CD14-positive monocyte (primary cell): ENCODE measurements around the gene TPGS1. TPM values are rescaled to one million over a fixed set of nuclear protein-coding genes. Genes with fewer than 3 reads are reported as not detected.

Experiments used
- DNase-seq, 3 donors: peaks; one replicate each; pipeline ENCODE4 v3.0.0-alpha.2; 2011 to 2022
- H2AFZ ChIP-seq: 2 replicates; pipeline ENCODE4 v1.6.0; 2012; ENCODE audit warnings: mild to moderate bottlenecking, low read depth, low read length, inconsistent platforms; ENCODE audit not compliant: insufficient read depth, poor library complexity, severe bottlenecking
- H3K27ac ChIP-seq, 2 donors: 1 replicate in 1 of 2; 2 replicates in 1 of 2; pipeline ENCODE4 v1.5.1; 2012 to 2013; ENCODE audit warnings: low read length in 2 of 2, control low read depth in 1 of 2, inconsistent platforms in 1 of 2, low read depth in 1 of 2, mild to moderate bottlenecking in 1 of 2
- H3K27me3 ChIP-seq, 2 donors: one replicate each; pipeline versions ENCODE4 v1.6.0 to v1.6.1; 2011 to 2013; ENCODE audit warnings: low read length in 2 of 2; ENCODE audit not compliant: control insufficient read depth in 2 of 2, insufficient read depth in 2 of 2
- H3K36me3 ChIP-seq, 2 donors: replicated peaks in 1 of 2; 1 replicate in 1 of 2; 2 replicates in 1 of 2; pipeline versions ENCODE4 v1.5.1 to v1.6.1; 2012 to 2013; ENCODE audit warnings: low read length in 2 of 2, control low read depth in 1 of 2, inconsistent platforms in 1 of 2, mild to moderate bottlenecking in 1 of 2; ENCODE audit not compliant: insufficient read depth in 2 of 2, control insufficient read depth in 1 of 2
- H3K4me1 ChIP-seq, 2 donors: 1 replicate in 1 of 2; 2 replicates in 1 of 2; pipeline versions ENCODE4 v1.5.1 to v1.6.1; 2012 to 2013; ENCODE audit warnings: low read length in 2 of 2, control low read depth in 1 of 2, inconsistent platforms in 1 of 2, mild to moderate bottlenecking in 1 of 2, moderate library complexity in 1 of 2; ENCODE audit not compliant: insufficient read depth in 2 of 2, control insufficient read depth in 1 of 2
- H3K4me2 ChIP-seq: replicated peaks from 2 replicates; pipeline ENCODE3; 2012; ENCODE audit warnings: low read length, moderate library complexity, mild to moderate bottlenecking; ENCODE audit not compliant: poor library complexity, severe bottlenecking; ENCODE audit errors: extremely low read depth
- H3K4me3 ChIP-seq, 3 experiments: fragments of 200-600 bp in 1 of 3; sonication (generic) in 1 of 3; replicated peaks in 1 of 3; 1 replicate in 2 of 3; 2 replicates in 1 of 3; pipeline ENCODE4 v1.5.1; 2011 to 2013; ENCODE audit warnings: low read length in 3 of 3, mild to moderate bottlenecking in 3 of 3, control low read depth in 2 of 3, low read depth in 2 of 3, inconsistent platforms in 1 of 3, moderate library complexity in 1 of 3
- H3K79me2 ChIP-seq: 2 replicates; pipeline ENCODE4 v1.6.0; 2012; ENCODE audit warnings: mild to moderate bottlenecking, control low read depth, inconsistent platforms, low read length, moderate library complexity; ENCODE audit not compliant: insufficient read depth
- H3K9ac ChIP-seq: 2 replicates; pipeline ENCODE4 v1.6.0; 2017; ENCODE audit warnings: low read length, mild to moderate bottlenecking; ENCODE audit not compliant: insufficient read depth, poor library complexity, severe bottlenecking
- H3K9me3 ChIP-seq, 2 donors: replicated peaks in 1 of 2; 1 replicate in 1 of 2; 2 replicates in 1 of 2; pipeline versions ENCODE4 v1.5.1 to v1.6.1; 2012 to 2013; ENCODE audit warnings: low read length in 2 of 2, control low read depth in 1 of 2; ENCODE audit not compliant: control insufficient read depth in 1 of 2, insufficient read depth in 1 of 2
- H4K20me1 ChIP-seq: 2 replicates; pipeline ENCODE4 v1.6.0; 2012; ENCODE audit warnings: mild to moderate bottlenecking, low read length, control low read depth, moderate library complexity; ENCODE audit not compliant: insufficient read depth
- H3K27ac Mint-ChIP-seq, 7 donors: one replicate each; pipeline ENCODE4 v1.8.0; 2020; ENCODE audit warnings: mild to moderate bottlenecking in 7 of 7, mixed read lengths in 7 of 7, moderate library complexity in 6 of 7, inconsistent platforms in 2 of 7
- H3K27me3 Mint-ChIP-seq, 3 donors: one replicate each; pipeline ENCODE4 v1.8.0; 2021 to 2022; ENCODE audit warnings: low read depth in 3 of 3, mild to moderate bottlenecking in 3 of 3, mixed read lengths in 3 of 3, moderate library complexity in 3 of 3, inconsistent platforms in 1 of 3
- H3K36me3 Mint-ChIP-seq, 2 donors: one replicate each; pipeline ENCODE4 v1.8.0; 2020; ENCODE audit warnings: mixed read lengths in 2 of 2, inconsistent platforms in 1 of 2, mild to moderate bottlenecking in 1 of 2
- H3K4me1 Mint-ChIP-seq: one replicate; pipeline ENCODE4 v1.8.0; 2020; ENCODE audit warnings: mild to moderate bottlenecking, mixed read lengths
- H3K4me3 Mint-ChIP-seq, 2 donors: one replicate each; pipeline ENCODE4 v1.8.0; 2020; ENCODE audit warnings: mild to moderate bottlenecking in 2 of 2, mixed read lengths in 2 of 2, moderate library complexity in 1 of 2
- H3K9me3 Mint-ChIP-seq, 7 donors: one replicate each; pipeline ENCODE4 v1.8.0; 2020 to 2022; ENCODE audit warnings: mixed read lengths in 7 of 7, mild to moderate bottlenecking in 6 of 7, moderate library complexity in 6 of 7, inconsistent platforms in 2 of 7
- CTCF ChIP-seq: fragments of 200-600 bp; IDR thresholded peaks from one replicate; pipeline ENCODE4 v1.8.0; 2022; ENCODE audit warnings: antibody characterized with exemption, mild to moderate bottlenecking
- WGBS: methylation state at CpG from one replicate; pipeline ENCODE4 v1.1.5; 2013; ENCODE audit warnings: missing lambda C conversion rate; ENCODE audit not compliant: insufficient coverage; 5-methylcytosine and 5-hydroxymethylcytosine counted together
- intact Hi-C, 2 donors: fragments of 100-400 bp; cut with micrococcal nuclease; formaldehyde crosslinking; loops; one replicate each; pipeline versions ENCODE4 v1.15.0 to v1.15.1; 2023
- polyA plus RNA-seq, 3 donors: library from polyadenylated mRNA; depleted of rRNA in 1 of 3; unstranded in 2 of 3; stranded (reverse) in 1 of 3; fragments of 300-500 nt in 2 of 3; fragments of >200 nt in 1 of 3; fragmentation: Illumina TruSeq in 2 of 3; gene quantifications; 1 replicate in 2 of 3; 2 replicates in 1 of 3; pipeline ENCODE4 v1.2.3, GENCODE V29; 2012 to 2021

The TPGS1 gene
- polyA plus RNA-seq, 3 donors, result 9.2 to 48.1 (median 14.2) TPM

- Histone ChIP-seq H2AFZ (no peak overlapping the region), H3K27me3 (peaks cover 3 to 19% of the 10 kb centered on the region in 2 donors), H4K20me1 (no peaks in the 10 kb centered on the region), H3K9ac (no peak overlapping the region), H3K4me3 (no peak overlapping the region), H3K36me3 (no peaks in the 10 kb centered on the region), H3K9me3 (peaks cover 0 to 2% of the 10 kb centered on the region in 2 donors), H3K27ac (no peak overlapping the region), H3K4me2 (no peak overlapping the region), H3K4me1 (peaks cover 12 to 19% of the 10 kb centered on the region in 2 donors), H3K79me2 (no peaks in the 10 kb centered on the region)
- DNase-seq, result no peak
- Mint-ChIP-seq H3K27ac (no peak overlapping the region), H3K4me1 (peaks cover 11% of the 10 kb centered on the region), H3K36me3 (no peaks in the 10 kb centered on the region), H3K27me3 (peaks cover 23 to 35% (median 32%) of the 10 kb centered on the region in 3 donors), H3K9me3 (peaks cover 1 to 20% (median 15%) of the 10 kb centered on the region in 7 donors), H3K4me3 (no peak overlapping the region)
- intact Hi-C loops, result no loop called here
- WGBS, result 96% methylated on average over 24 of the region's 32 CpGs
- TF ChIP-seq CTCF, result no peak
Measured at GRCh38 chr19:491146-491741, 16.1 kb upstream of the TPGS1 start.

GRCh38 chr19:492091-492531 lies 15.2 kb upstream of the TPGS1 start:
- Mint-ChIP-seq H3K36me3 (no peaks in the 10 kb centered on the region), H3K9me3 (peaks cover 1 to 21% (median 13%) of the 10 kb centered on the region in 7 donors), H3K4me3 (no peak overlapping the region), H3K4me1 (peaks cover 11% of the 10 kb centered on the region), H3K27ac (no peak overlapping the region), H3K27me3 (peaks cover 21 to 35% (median 34%) of the 10 kb centered on the region in 3 donors)
- Histone ChIP-seq H3K79me2 (no peaks in the 10 kb centered on the region), H4K20me1 (no peaks in the 10 kb centered on the region), H2AFZ (no peak overlapping the region), H3K9ac (no peak overlapping the region), H3K4me1 (peaks cover 12 to 19% of the 10 kb centered on the region in 2 donors), H3K9me3 (peaks cover 0 to 2% of the 10 kb centered on the region in 2 donors), H3K4me2 (no peak overlapping the region), H3K27ac (no peak overlapping the region), H3K27me3 (peaks cover 3 to 22% of the 10 kb centered on the region in 2 donors), H3K36me3 (no peaks in the 10 kb centered on the region), H3K4me3 (no peak overlapping the region)
- no peak for DNase-seq
- intact Hi-C loops, result no loop called here
- 81% methylated on average over 9 of the region's 19 CpGs for WGBS
- TF ChIP-seq CTCF, result no peak
